T47D (cell line): Measurements from ENCODE around the gene NUP85.

Experiments
- DNase-seq, 2 experiments: peaks; one replicate each; pipeline versions ENCODE4 v3.0.0 to v3.0.0-alpha.2; 2011 to 2012; ENCODE audit warnings: low read depth in 1 of 2, low spot score in 1 of 2
- JUND ChIP-seq: IDR thresholded peaks from 2 replicates; pipeline ENCODE4 v1.6.1; 2012; ENCODE audit warnings: low read depth
- in situ Hi-C: cut with HindIII; loops from 2 replicates; pipeline ENCODE4 v1.10.0; 2016; ENCODE audit warnings: low sequenced_read_pairs, low pct_unique_long_range_greater_than_20kb

The NUP85 gene

DNA sequence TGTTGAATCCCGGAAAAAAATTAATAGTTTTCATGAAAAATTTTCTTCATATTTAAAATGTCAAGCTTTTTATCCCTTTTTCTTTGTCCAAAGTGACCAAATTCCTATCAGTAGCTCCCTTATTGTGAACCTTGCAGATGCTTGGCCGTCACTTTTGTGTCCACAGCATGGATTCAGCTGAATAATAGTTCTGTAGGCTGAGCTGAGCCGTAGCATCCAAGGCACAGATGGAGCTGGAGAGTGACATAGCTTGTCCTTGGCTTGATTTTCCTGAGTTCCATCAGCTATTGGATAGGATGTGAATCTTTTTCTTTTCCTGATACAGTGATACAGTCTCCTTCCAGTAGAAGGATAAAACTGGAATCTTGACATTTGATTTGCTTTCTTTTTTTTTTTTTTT lies 3.6 kb downstream of the NUP85 start:
- in situ Hi-C loops: no loop called here
- TF ChIP-seq JUND: no peak

GRCh38 chr17:75218131-75218530 lies 12.7 kb downstream of the NUP85 start:
- TF ChIP-seq JUND: no peak
- in situ Hi-C loops: no loop called here
- no peak for DNase-seq

More for the DNA sequence above, 3.6 kb downstream of the NUP85 start:
- DNase-seq: no peak

- no peak for DNase-seq
- in situ Hi-C loops: no loop called here
- no peak for TF ChIP-seq JUND
Observed at GRCh38 chr17:75219815-75220214, 14.3 kb downstream of the NUP85 start.

DNA sequence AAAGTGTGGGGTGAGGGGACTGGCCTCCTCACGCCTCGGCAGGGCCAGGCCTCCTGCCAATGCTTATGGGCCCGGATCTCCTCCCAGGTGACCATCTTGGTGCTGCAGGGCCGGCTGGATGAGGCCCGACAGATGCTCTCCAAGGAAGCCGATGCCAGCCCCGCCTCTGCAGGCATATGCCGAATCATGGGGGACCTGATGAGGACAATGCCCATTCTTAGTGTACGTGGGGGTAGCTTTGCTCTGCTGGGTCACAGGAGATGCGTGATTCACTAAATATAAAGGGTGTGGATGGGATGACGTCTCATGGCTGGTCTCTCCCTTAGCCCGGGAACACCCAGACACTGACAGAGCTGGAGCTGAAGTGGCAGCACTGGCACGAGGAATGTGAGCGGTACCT lies 19.5 kb downstream of the NUP85 start:
- no peak for DNase-seq
- in situ Hi-C loops: no loop called here
- no peak for TF ChIP-seq JUND

DNA sequence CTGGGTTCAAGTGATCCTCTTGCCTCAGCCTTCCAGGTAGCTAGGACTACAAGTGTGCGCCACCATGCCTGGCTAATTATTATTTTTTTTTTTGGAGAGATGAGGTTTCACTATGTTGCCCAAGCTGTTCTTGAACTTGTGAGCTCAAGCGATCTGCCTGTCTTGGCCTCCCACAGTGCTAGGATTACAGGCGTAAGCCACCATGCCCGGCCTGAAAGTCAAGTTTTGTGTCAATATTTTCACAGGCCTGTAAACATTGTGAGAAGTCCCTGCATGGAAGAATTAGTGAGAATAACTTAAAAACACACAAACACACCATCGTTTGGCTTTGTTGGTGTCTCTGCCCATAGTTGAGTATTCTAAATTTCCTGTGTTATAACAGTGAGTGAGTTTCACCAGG lies 22.2 kb downstream of the NUP85 start:
- in situ Hi-C loops: no loop called here
- no peak for TF ChIP-seq JUND
- DNase-seq: peak in 1 of 2 experiments; percentile 87

DNA sequence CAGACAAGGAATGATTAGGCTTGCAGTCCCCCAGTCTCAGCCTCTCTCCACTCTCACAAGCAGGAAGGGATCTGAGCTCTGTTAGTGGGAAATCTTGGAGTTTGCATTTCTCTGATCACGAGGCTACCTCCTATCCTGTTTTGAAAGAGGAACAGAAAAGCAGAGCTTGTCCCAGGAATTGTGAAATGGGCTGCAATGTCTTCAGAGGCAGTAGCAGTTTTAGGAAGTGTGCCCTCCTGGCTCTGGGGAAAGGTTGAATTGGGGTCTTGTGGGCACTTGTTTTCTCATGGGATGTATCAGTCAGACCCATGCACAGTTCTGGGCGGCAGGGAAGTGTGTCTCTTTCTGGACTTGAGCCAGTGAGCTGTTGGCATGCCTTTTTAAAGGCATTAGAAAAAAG lies 22.8 kb downstream of the NUP85 start:
- TF ChIP-seq JUND: no peak
- in situ Hi-C loops: no loop called here
- DNase-seq: no peak

DNA sequence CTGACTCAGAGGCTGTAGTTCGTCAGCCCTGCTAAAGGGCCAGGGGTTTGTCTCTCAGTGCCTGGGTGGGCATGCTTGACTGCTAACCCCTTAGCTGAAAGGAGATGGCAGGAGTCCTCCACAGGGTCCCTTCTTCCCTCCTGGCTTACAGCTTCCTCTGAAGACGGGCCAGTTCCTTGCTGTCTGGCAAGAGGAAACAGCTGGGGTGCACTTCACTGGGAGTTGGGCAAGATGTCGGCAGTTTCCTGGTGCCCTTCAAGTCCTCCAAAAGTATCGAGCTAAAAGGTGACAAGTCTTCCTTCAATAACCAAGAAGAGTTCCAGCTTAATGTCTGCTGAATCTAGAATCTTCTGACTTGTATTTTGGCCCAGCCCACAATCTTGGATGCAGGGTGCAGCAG lies 23.4 kb downstream of the NUP85 start:
- no peak for DNase-seq
- TF ChIP-seq JUND: no peak
- in situ Hi-C loops: no loop called here

DNA sequence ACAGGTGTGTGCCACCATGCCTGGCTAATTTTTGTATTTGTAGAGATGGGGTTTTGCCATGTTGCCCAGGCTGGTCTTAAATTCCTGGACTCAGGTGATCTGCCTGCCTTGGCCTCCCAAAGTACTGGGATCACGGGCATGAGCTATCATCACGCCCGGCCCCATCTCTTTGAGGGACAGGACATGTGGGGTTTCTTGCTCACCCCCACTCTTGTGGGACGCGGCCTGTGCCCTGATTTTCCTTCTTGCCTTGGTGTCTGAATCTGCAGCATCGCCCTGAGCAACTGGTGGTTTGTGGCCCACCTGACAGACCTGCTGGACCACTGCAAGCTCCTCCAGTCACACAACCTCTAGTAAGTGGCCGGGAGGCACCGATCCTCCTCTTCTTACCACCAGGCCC lies 25.6 kb downstream of the NUP85 start:
- no peak for DNase-seq
- in situ Hi-C loops: no loop called here

GRCh38 chr17:75231741-75232464 lies 26.4 kb downstream of the NUP85 start:
- TF ChIP-seq JUND: no peak
- in situ Hi-C loops: no loop called here
- no peak for DNase-seq

More for the DNA sequence above, 25.6 kb downstream of the NUP85 start:
- TF ChIP-seq JUND: no peak

- in situ Hi-C loops: no loop called here
- no peak for DNase-seq
- no peak for TF ChIP-seq JUND
Observed at GRCh38 chr17:75232786-75233185, 27.3 kb downstream of the NUP85 start.

GRCh38 chr17:75237100-75238014 lies 31.9 kb downstream of the NUP85 start:
- in situ Hi-C loops: no loop called here
- no peak for DNase-seq
- no peak for TF ChIP-seq JUND

DNA sequence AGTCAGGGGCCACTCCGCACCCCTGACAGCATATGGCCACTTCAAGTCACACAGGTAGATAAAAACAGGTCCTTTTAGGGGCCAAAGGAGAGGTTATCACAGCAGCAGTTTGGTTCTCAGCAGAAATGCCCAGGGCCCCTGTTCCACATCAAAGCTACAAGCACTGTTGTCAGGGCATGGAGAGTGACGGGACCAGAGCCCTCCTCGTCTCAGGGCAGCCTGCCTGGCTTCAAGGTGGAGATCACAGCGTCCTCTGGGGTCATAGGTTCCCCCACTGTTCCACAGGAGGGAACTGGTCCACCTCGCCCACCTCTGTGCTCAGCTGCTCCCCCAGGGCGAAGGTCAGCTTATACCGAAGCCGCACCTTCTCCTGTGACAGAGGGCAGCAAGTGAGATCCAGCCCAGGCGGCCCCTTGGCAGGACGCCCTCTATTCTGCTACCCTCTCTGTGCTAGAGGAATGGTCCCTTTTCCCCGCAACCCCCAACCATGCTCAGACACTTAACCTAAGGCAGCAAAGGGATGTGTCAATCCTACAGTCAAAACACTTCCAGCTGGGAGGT lies 32.6 kb downstream of the NUP85 start:
- no peak for DNase-seq
- in situ Hi-C loops: no loop called here
- TF ChIP-seq JUND: no peak

DNA sequence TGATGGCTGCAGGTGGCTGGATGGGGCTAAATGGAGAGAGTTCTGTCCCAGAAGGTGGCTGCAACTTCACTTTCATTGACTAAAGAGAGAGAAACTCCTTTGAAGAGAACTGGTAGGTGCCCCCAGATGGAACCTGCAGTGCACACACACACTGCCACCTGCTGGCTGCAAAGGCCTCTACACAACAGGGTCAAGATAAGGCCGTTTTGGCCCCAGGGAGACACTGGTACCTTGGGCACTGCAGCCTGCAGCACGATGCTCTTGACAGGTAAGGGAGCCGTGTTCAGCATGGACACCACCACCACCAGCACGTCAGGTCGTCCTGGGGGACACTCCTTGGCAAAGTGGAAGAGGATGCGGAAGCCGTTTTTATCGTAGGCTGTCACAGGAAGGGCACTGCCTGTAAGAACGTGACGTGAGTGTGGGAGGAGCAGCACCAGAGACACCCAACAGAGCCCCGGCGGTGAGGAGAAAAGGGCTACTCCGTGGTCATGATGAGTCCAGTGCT lies 33.3 kb downstream of the NUP85 start:
- in situ Hi-C loops: no loop called here
- DNase-seq: peak; percentile 79 to 87
- no peak for TF ChIP-seq JUND
